ENCODE measurements around the gene ARHGEF40. TPM values are rescaled to one million over a fixed set of nuclear protein-coding genes. Genes with fewer than 3 reads are reported as not detected.

ARHGEF40 gene
- total RNA-seq, 2 experiments from 2014 or later, result 1.2 to 1.3 TPM

GRCh38 chr14:21105095-21105494 is 35.0 kb downstream of the ARHGEF40 start:
- Histone ChIP-seq H3K27me3 (ENCODE audit: control insufficient read depth in 1 of 2, insufficient read depth in 2 of 2, low read length in 2 of 2) (no peaks in the 10 kb centered on the region), H3K9me3 (ENCODE audit: control insufficient read depth in 1 of 2, insufficient read depth in 1 of 2, low read length in 2 of 2) (no peaks in the 10 kb centered on the region), H3K36me3 (ENCODE audit: insufficient read depth, low read length) (no peaks in the 10 kb centered on the region), H3K4me3 (ENCODE audit: low read length) (no peak overlapping the region), H3K27ac (ENCODE audit: low read depth in 1 of 2, low read length in 2 of 2) (peak overlapping the region in 1 of 2 donors; percentile 97), H3K4me1 (ENCODE audit: insufficient read depth, low read length) (peaks cover 18% of the 10 kb centered on the region)
- no peak for ATAC-seq (ENCODE audit: poor library complexity)
- Mint-ChIP-seq H3K4me3 (peak overlapping the region; percentile 86), H3K36me3 (ENCODE audit: low read depth) (no peaks in the 10 kb centered on the region), H3K27ac (peak overlapping the region; percentile 85), H3K27me3 (no peaks in the 10 kb centered on the region), H3K9me3 (no peaks in the 10 kb centered on the region), H3K4me1 (ENCODE audit: low read depth) (peaks cover 28% of the 10 kb centered on the region)
- TF ChIP-seq CTCF (IDR thresholded peaks at IDR 0.05), result no peak
- DNase-seq, result peak in 1 of 14 experiments; percentile 14
- ChIA-PET CTCF (interaction anchor here (0.7 to 6.8 kb wide), 23 partner anchors 10 to 413 kb away, joined by 3 to 116 read pairs (median 6); partner anchors contain the start of genes ARHGEF40 and NDRG2), POLR2A (interaction anchor here (1.2 to 3.4 kb wide), 8 partner anchors 11 to 134 kb away, joined by 3 to 52 read pairs (median 18); partner anchors contain the start of gene ARHGEF40)
- intact Hi-C loops (cut with DNase I, micrococcal nuclease), result loop anchor here (10.0 kb wide), 2 partner anchors 250 to 410 kb away; no protein-coding TSS in a partner anchor

- peaks cover 18% of the 10 kb centered on the region for H3K4me1 ChIP-seq (ENCODE audit: insufficient read depth, low read length)
- H3K27me3 ChIP-seq (ENCODE audit: control insufficient read depth in 1 of 2, insufficient read depth in 2 of 2, low read length in 2 of 2), result no peaks in the 10 kb centered on the region
- Mint-ChIP-seq H3K4me3 (no peak overlapping the region), H3K4me1 (ENCODE audit: low read depth) (peaks cover 28% of the 10 kb centered on the region), H3K36me3 (ENCODE audit: low read depth) (no peaks in the 10 kb centered on the region), H3K27me3 (no peaks in the 10 kb centered on the region), H3K27ac (peak overlapping the region; percentile 7), H3K9me3 (no peaks in the 10 kb centered on the region)
- ChIA-PET POLR2A (interaction anchor here (3.4 kb wide), 1 partner anchor 39 kb away, joined by 37 read pairs; no protein-coding TSS in a partner anchor), CTCF (interaction anchor here (0.8 to 6.8 kb wide), 7 partner anchors 11 to 91 kb away, joined by 3 to 116 read pairs (median 10); no protein-coding TSS in a partner anchor)
- H3K36me3 ChIP-seq (ENCODE audit: insufficient read depth, low read length), result no peaks in the 10 kb centered on the region
- no peak overlapping the region for H3K27ac ChIP-seq (ENCODE audit: low read depth in 1 of 2, low read length in 2 of 2)
- ATAC-seq (ENCODE audit: poor library complexity), result no peak
- H3K4me3 ChIP-seq (ENCODE audit: low read length), result no peak overlapping the region
- peak in 1 of 14 experiments; percentile 32 for DNase-seq
- H3K9me3 ChIP-seq (ENCODE audit: control insufficient read depth in 1 of 2, insufficient read depth in 1 of 2, low read length in 2 of 2), result no peaks in the 10 kb centered on the region
- intact Hi-C loops (cut with DNase I, micrococcal nuclease), result loop anchor here (10.0 kb wide), 2 partner anchors 251 to 411 kb away; no protein-coding TSS in a partner anchor
- no peak for TF ChIP-seq CTCF (IDR thresholded peaks at IDR 0.05)
Observed at GRCh38 chr14:21106176-21106497, 36.0 kb downstream of the ARHGEF40 start.

DNA sequence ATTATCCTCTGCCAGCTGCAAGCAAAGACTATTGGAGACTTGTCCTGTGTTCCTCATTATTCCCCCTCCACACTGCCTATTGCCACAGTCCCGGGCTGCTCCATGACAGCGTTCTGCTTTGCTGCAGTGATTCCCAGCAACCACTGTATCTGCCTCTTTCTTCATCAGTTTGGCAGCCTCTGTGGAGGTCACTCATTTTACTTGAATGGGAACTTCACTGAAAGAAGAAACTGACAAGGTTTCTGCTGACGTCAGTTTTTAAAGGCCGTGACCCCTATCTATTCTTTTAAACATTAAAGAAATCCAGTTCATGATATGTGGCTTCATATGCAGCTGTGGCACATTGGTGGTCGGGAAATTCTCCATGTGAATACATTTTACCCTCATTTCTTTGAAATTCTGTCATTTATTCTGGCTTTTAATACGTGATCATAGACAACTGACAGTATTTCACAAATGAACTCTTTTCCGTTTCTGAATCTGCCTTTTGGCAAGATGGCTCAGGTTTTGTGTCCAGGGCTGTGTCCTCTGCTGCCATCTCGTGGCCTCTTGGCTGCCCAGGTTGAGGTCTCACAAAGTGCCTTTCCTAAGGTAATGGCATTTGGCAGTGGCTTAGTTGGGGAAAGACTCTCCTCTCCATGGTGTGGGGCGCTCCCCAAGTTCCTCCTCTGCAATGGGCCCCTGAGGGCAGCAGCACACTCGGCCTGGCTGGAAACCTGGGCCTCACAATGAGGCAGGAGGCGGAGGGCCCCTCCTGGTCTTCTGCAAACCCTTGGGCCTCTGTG is 36.6 kb downstream of the ARHGEF40 start:
- DNase-seq (peak; percentile 65 to 88 (median 76)), ATAC-seq (ENCODE audit: poor library complexity) (no peak)
- CTCF ChIA-PET, result interaction anchor here (0.8 to 6.8 kb wide), 5 partner anchors 12 to 92 kb away, joined by 3 to 116 read pairs (median 6); no protein-coding TSS in a partner anchor
- POLR2A ChIA-PET, result no interaction called here
- H3K4me1 Mint-ChIP-seq (ENCODE audit: low read depth), result peaks cover 28% of the 10 kb centered on the region
- no peaks in the 10 kb centered on the region for H3K9me3 ChIP-seq (ENCODE audit: control insufficient read depth in 1 of 2, insufficient read depth in 1 of 2, low read length in 2 of 2)
- H3K27ac ChIP-seq (ENCODE audit: low read depth in 1 of 2, low read length in 2 of 2), result no peak overlapping the region
- intact Hi-C loops (cut with DNase I, micrococcal nuclease), result loop anchor here (10.0 kb wide), 2 partner anchors 252 to 412 kb away; no protein-coding TSS in a partner anchor
- no peaks in the 10 kb centered on the region for H3K27me3 Mint-ChIP-seq
- peak overlapping the region; percentile 7 for H3K27ac Mint-ChIP-seq
- H3K4me1 ChIP-seq (ENCODE audit: insufficient read depth, low read length), result peaks cover 18% of the 10 kb centered on the region
- H3K9me3 Mint-ChIP-seq, result no peaks in the 10 kb centered on the region
- no peak overlapping the region for H3K4me3 ChIP-seq (ENCODE audit: low read length)
- peak; percentile 84 for TF ChIP-seq CTCF (IDR thresholded peaks at IDR 0.05)
- H3K36me3 ChIP-seq (ENCODE audit: insufficient read depth, low read length), result no peaks in the 10 kb centered on the region
- no peaks in the 10 kb centered on the region for H3K27me3 ChIP-seq (ENCODE audit: control insufficient read depth in 1 of 2, insufficient read depth in 2 of 2, low read length in 2 of 2)
- H3K36me3 Mint-ChIP-seq (ENCODE audit: low read depth), result no peaks in the 10 kb centered on the region
- peak overlapping the region; percentile 66 for H3K4me3 Mint-ChIP-seq
